ENCODE data around the gene VTCN1.

DNA sequence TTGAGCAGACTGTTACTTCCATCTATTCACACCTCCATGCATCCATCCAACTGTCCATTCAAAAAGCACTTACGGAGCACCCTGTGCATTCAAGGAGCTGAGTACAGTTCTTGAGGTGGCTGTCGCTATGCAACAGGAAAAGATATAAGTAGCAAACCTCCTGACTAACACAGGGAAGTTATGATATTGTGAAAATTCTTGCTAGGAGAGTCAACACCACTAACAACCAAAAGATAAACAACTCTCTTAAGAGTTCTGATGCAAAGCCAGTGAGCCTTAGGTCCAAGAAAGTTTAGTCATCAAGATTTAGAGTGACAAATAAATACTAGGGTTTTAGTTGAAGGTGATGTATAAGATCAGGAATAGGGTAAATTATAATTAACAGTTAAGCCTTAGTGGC, 44.7 kb downstream of the VTCN1 start:
- no peak for TF ChIP-seq NR2C2 (CRISPR knock-in tag; IDR thresholded peaks at IDR 0.05)
- TF ChIP-seq TCF7 (CRISPR knock-in tag; IDR thresholded peaks at IDR 0.05; ENCODE audit: low read depth) = no peak
- TF ChIP-seq, protein P1, sequence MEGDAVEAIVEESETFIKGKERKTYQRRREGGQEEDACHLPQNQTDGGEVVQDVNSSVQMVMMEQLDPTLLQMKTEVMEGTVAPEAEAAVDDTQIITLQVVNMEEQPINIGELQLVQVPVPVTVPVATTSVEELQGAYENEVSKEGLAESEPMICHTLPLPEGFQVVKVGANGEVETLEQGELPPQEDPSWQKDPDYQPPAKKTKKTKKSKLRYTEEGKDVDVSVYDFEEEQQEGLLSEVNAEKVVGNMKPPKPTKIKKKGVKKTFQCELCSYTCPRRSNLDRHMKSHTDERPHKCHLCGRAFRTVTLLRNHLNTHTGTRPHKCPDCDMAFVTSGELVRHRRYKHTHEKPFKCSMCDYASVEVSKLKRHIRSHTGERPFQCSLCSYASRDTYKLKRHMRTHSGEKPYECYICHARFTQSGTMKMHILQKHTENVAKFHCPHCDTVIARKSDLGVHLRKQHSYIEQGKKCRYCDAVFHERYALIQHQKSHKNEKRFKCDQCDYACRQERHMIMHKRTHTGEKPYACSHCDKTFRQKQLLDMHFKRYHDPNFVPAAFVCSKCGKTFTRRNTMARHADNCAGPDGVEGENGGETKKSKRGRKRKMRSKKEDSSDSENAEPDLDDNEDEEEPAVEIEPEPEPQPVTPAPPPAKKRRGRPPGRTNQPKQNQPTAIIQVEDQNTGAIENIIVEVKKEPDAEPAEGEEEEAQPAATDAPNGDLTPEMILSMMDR (IDR thresholded peaks at IDR 0.05) = no peak
- TF ChIP-seq, protein P2, sequence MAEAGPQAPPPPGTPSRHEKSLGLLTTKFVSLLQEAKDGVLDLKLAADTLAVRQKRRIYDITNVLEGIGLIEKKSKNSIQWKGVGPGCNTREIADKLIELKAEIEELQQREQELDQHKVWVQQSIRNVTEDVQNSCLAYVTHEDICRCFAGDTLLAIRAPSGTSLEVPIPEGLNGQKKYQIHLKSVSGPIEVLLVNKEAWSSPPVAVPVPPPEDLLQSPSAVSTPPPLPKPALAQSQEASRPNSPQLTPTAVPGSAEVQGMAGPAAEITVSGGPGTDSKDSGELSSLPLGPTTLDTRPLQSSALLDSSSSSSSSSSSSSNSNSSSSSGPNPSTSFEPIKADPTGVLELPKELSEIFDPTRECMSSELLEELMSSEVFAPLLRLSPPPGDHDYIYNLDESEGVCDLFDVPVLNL (CRISPR knock-in tag; IDR thresholded peaks at IDR 0.05; ENCODE audit: borderline replicate concordance, low read depth) = no peak
- TF ChIP-seq, protein P3, sequence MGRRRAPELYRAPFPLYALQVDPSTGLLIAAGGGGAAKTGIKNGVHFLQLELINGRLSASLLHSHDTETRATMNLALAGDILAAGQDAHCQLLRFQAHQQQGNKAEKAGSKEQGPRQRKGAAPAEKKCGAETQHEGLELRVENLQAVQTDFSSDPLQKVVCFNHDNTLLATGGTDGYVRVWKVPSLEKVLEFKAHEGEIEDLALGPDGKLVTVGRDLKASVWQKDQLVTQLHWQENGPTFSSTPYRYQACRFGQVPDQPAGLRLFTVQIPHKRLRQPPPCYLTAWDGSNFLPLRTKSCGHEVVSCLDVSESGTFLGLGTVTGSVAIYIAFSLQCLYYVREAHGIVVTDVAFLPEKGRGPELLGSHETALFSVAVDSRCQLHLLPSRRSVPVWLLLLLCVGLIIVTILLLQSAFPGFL (CRISPR knock-in tag; IDR thresholded peaks at IDR 0.05; ENCODE audit: borderline replicate concordance) = no peak

Measured in WTC11 (cell line).